OCI-LY7 (cell line): ENCODE data around the gene SMAGP. TPM values are rescaled to one million over a fixed set of nuclear protein-coding genes. Genes with fewer than 3 reads are reported as not detected.
"Not testable (repeated sequence)": the region's sequence is repeated elsewhere in the genome, so short reads cannot be mapped to it uniquely, and the experiment has no call there.

Experiments
- BruUV-seq: library from RNA; stranded (reverse); fragments of 400-500 nt; replicated peaks from 2 replicates; lab custom pipeline; 2021; lab: Mats Ljungman, UMichigan
- CTCF ChIA-PET: fragments of 300-600 bp; sonication (Branson Sonifier 250); formaldehyde crosslinking; loops from one replicate; lab custom pipeline; 2022; ENCODE audit warnings: antibody characterized with exemption; ENCODE audit not compliant: unreplicated experiment; lab: Charles Lee
- POLR2A ChIA-PET: fragments of 300-600 bp; sonication (Branson Sonifier 250); formaldehyde crosslinking; loops from one replicate; lab custom pipeline; 2022; ENCODE audit warnings: antibody characterized with exemption; lab: Charles Lee
- DNase-seq: peaks from one replicate; pipeline ENCODE4 v3.0.0-alpha.2; 2015; ENCODE audit warnings: low spot score
- H2AFZ ChIP-seq: fragments of 200-600 bp; sonication (generic), shearing (Covaris generic); 2 replicates; pipeline ENCODE4 v1.6.1; 2014; ENCODE audit warnings: mild to moderate bottlenecking, antibody characterized with exemption, low read length, moderate library complexity
- H3K27ac ChIP-seq: fragments of 200-600 bp; sonication (generic); 2 replicates; pipeline ENCODE4 v1.5.1; 2014; ENCODE audit warnings: mixed run types, low read depth, mild to moderate bottlenecking, moderate library complexity, low read length, inconsistent platforms; ENCODE audit not compliant: poor library complexity, severe bottlenecking
- H3K36me3 ChIP-seq: fragments of 200-600 bp; sonication (generic); 2 replicates; pipeline ENCODE4 v1.6.1; 2014; ENCODE audit warnings: mild to moderate bottlenecking, antibody characterized with exemption, low read length, moderate library complexity, mixed read lengths; ENCODE audit not compliant: insufficient read depth
- H3K4me1 ChIP-seq: fragments of 200-600 bp; sonication (generic); 2 replicates; pipeline ENCODE4 v1.5.1; 2014; ENCODE audit warnings: mild to moderate bottlenecking, low read length; ENCODE audit not compliant: insufficient read depth, poor library complexity, severe bottlenecking
- H3K4me2 ChIP-seq: fragments of 200-600 bp; sonication (generic); 2 replicates; pipeline ENCODE4 v1.6.1; 2014; ENCODE audit warnings: mild to moderate bottlenecking, low read length
- H3K4me3 ChIP-seq: fragments of 200-600 bp; sonication (generic); 2 replicates; pipeline ENCODE4 v1.5.1; 2014; ENCODE audit warnings: mild to moderate bottlenecking, low read depth, low read length; ENCODE audit not compliant: poor library complexity, severe bottlenecking
- H3K79me2 ChIP-seq: fragments of 200-600 bp; sonication (generic); 2 replicates; pipeline ENCODE4 v1.6.1; 2016; ENCODE audit warnings: low read depth, mild to moderate bottlenecking, low read length, moderate library complexity, mixed read lengths; ENCODE audit not compliant: insufficient read depth
- H3K9me2 ChIP-seq: fragments of 200-600 bp; sonication (generic); 2 replicates; pipeline ENCODE4 v1.6.1; 2016; ENCODE audit warnings: mild to moderate bottlenecking, low read length, mixed read lengths; ENCODE audit not compliant: insufficient read depth
- H3K9me3 ChIP-seq: fragments of 200-600 bp; sonication (generic); 2 replicates; pipeline ENCODE4 v1.6.1; 2014; ENCODE audit warnings: mild to moderate bottlenecking, mixed run types, low read length, mixed read lengths
- H4K20me1 ChIP-seq: fragments of 200-600 bp; sonication (generic); 2 replicates; pipeline ENCODE4 v1.6.1; 2014; ENCODE audit warnings: mild to moderate bottlenecking, antibody characterized with exemption, low read length, moderate library complexity, mixed read lengths; ENCODE audit not compliant: insufficient read depth
- CTCF ChIP-seq: fragments of 200-600 bp; sonication (generic); conservative IDR thresholded peaks from 2 replicates; pipeline ENCODE4 v1.5.1; 2014; ENCODE audit warnings: mild to moderate bottlenecking, antibody characterized with exemption, low read length, moderate library complexity, mixed read lengths
- EZH2phosphoT487 ChIP-seq: fragments of 200-600 bp; sonication (generic); IDR thresholded peaks from 2 replicates; pipeline ENCODE4 v1.6.1; 2018; ENCODE audit warnings: low read depth, borderline replicate concordance, mild to moderate bottlenecking, mixed run types, antibody characterized with exemption, low read length, moderate library complexity, mixed read lengths
- intact Hi-C: fragments of 100-400 bp; cut with micrococcal nuclease; formaldehyde crosslinking; loops from one replicate; pipeline ENCODE4 v1.10.0; 2022; ENCODE audit not compliant: unreplicated experiment
- total RNA-seq, 2 experiments: library from RNA; depleted of rRNA in 1 of 2; stranded (reverse); fragments of >200 nt in 1 of 2; shearing (Covaris generic) in 1 of 2; gene quantifications; 2 replicates each; pipeline ENCODE4 v1.2.3, GENCODE V29; 2014 to 2022

The SMAGP gene
- total RNA-seq, 2 experiments from 2014 or later = 2.6 TPM; not detected in 1

- DNase-seq = no peak
- Histone ChIP-seq H2AFZ (no peak overlapping the region), H3K27ac (no peak overlapping the region), H3K4me3 (no peak overlapping the region), H3K79me2 (no peaks in the 10 kb centered on the region), H3K4me1 (peaks cover 9% of the 10 kb centered on the region), H3K9me2 (no peaks in the 10 kb centered on the region), H3K4me2 (no peak overlapping the region), H3K9me3 (no peaks in the 10 kb centered on the region), H4K20me1 (no peaks in the 10 kb centered on the region), H3K36me3 (no peaks in the 10 kb centered on the region)
- no peak for TF ChIP-seq EZH2phosphoT487
- no peak for TF ChIP-seq CTCF
- no TSS peak for BruUV-seq
- POLR2A ChIA-PET = interaction anchor here (0.6 to 1.3 kb wide), 4 partner anchors 10 to 1152 kb away, joined by 4 read pairs; partner anchors contain the start of gene SMAGP
- intact Hi-C loops = no loop called here
- CTCF ChIA-PET = no interaction called here
These were observed 11.1 kb upstream of the SMAGP start for GRCh38 chr12:51281202-51281924.

GRCh38 chr12:51275088-51275487 is 4.9 kb upstream of the SMAGP start:
- no peak overlapping the region for H2AFZ ChIP-seq
- H3K4me1 ChIP-seq = peaks cover 16% of the 10 kb centered on the region
- DNase-seq = no peak
- H3K79me2 ChIP-seq = no peaks in the 10 kb centered on the region
- intact Hi-C loops = no loop called here
- TF ChIP-seq EZH2phosphoT487 = no peak
- no peak for TF ChIP-seq CTCF
- no peaks in the 10 kb centered on the region for H3K9me2 ChIP-seq
- H3K4me2 ChIP-seq = no peak overlapping the region
- no peak overlapping the region for H3K4me3 ChIP-seq
- ChIA-PET CTCF (no interaction called here), POLR2A (interaction anchor here (1.4 kb wide), 1 partner anchor 47 kb away, joined by 4 read pairs; no protein-coding TSS in a partner anchor)
- H3K27ac ChIP-seq = no peak overlapping the region
- H3K36me3 ChIP-seq = no peaks in the 10 kb centered on the region
- no peaks in the 10 kb centered on the region for H3K9me3 ChIP-seq
- BruUV-seq = no TSS peak
- H4K20me1 ChIP-seq = no peaks in the 10 kb centered on the region

GRCh38 chr12:51272810-51273209 is 2.6 kb upstream of the SMAGP start:
- H3K4me2 ChIP-seq, H4K20me1 ChIP-seq, DNase-seq, intact Hi-C loops, H3K9me3 ChIP-seq, BruUV-seq, CTCF ChIA-PET, H3K36me3 ChIP-seq, H3K79me2 ChIP-seq, H3K27ac ChIP-seq, H3K9me2 ChIP-seq, H3K4me1 ChIP-seq, H2AFZ ChIP-seq, H3K4me3 ChIP-seq: not testable (repeated sequence)
- POLR2A ChIA-PET = interaction anchor here (0.6 to 0.7 kb wide), 3 partner anchors 46 to 63 kb away, joined by 3 to 4 read pairs (median 3); no protein-coding TSS in a partner anchor
